HL-60 (cell line): ENCODE results near the gene DLL4.

Experiments used
- DNase-seq, 2 experiments: peaks; one replicate each; pipeline ENCODE4 v3.0.0-alpha.2; 2010 to 2020; ENCODE audit warnings: low read depth in 1 of 2, low spot score in 1 of 2
- H3K27ac ChIP-seq: fragments of 250-450 bp; sonication (Bioruptor Pico); replicated peaks from 2 replicates; pipeline ENCODE4 v1.5.1; 2020; ENCODE audit warnings: mild to moderate bottlenecking, moderate library complexity
- H3K27me3 ChIP-seq: fragments of 250-450 bp; sonication (Bioruptor Pico); 2 replicates; pipeline ENCODE4 v1.5.1; 2021; ENCODE audit warnings: mild to moderate bottlenecking, moderate library complexity; ENCODE audit not compliant: insufficient read depth, poor library complexity, severe bottlenecking
- H3K4me3 ChIP-seq: replicated peaks from 2 replicates; pipeline ENCODE4 v1.5.1; 2011; ENCODE audit warnings: mild to moderate bottlenecking, control low read depth, low read length; ENCODE audit not compliant: insufficient read depth
- CTCF ChIP-seq: IDR thresholded peaks from one replicate; pipeline ENCODE4 v1.5.1; 2011; ENCODE audit warnings: low read length, control low read depth, inconsistent platforms; ENCODE audit not compliant: insufficient read depth
- GABPA ChIP-seq: IDR thresholded peaks from 2 replicates; pipeline ENCODE4 v1.6.1; 2012; ENCODE audit warnings: low read depth
- POLR2AphosphoS5 ChIP-seq: IDR thresholded peaks from 2 replicates; pipeline ENCODE4 v1.6.1; 2012; ENCODE audit warnings: low read depth
- REST ChIP-seq: IDR thresholded peaks from 2 replicates; pipeline ENCODE4 v1.6.1; 2012; ENCODE audit warnings: low read depth; ENCODE audit not compliant: insufficient replicate concordance
- SPI1 ChIP-seq: IDR thresholded peaks from 2 replicates; pipeline ENCODE4 v1.6.1; 2012; ENCODE audit warnings: low read depth, mild to moderate bottlenecking, borderline replicate concordance

DLL4 gene

GRCh38 chr15:40938536-40938870 lies 9.4 kb downstream of the DLL4 start:
- no peak for TF ChIP-seq SPI1
- no peak for TF ChIP-seq POLR2AphosphoS5
- TF ChIP-seq GABPA: no peak
- TF ChIP-seq CTCF: no peak
- no peak for TF ChIP-seq REST
- H3K4me3 ChIP-seq: no peak overlapping the region
- no peaks in the 10 kb centered on the region for H3K27me3 ChIP-seq
- no peak for DNase-seq
- H3K27ac ChIP-seq: no peak overlapping the region

GRCh38 chr15:40940296-40940801 lies 11.2 kb downstream of the DLL4 start:
- TF ChIP-seq GABPA (no peak), SPI1 (no peak), REST (no peak), POLR2AphosphoS5 (no peak), CTCF (no peak)
- H3K27me3 ChIP-seq: no peaks in the 10 kb centered on the region
- H3K4me3 ChIP-seq: no peak overlapping the region
- peak overlapping the region; percentile 77 for H3K27ac ChIP-seq
- peak in 1 of 2 experiments; percentile 21 for DNase-seq

- Histone ChIP-seq H3K4me3 (peak overlapping the region; percentile 25; the same call in 1 of the 2 replicates), H3K27ac (peak overlapping the region; percentile 77), H3K27me3 (no peaks in the 10 kb centered on the region)
- TF ChIP-seq SPI1 (no peak), GABPA (no peak), POLR2AphosphoS5 (no peak), CTCF (no peak), REST (no peak)
- no peak for DNase-seq
These were observed 12.0 kb downstream of the DLL4 start for GRCh38 chr15:40941068-40941527.
